ENCODE data around the gene CYP2R1. TPM values are rescaled to one million over a fixed set of nuclear protein-coding genes. Genes with fewer than 3 reads are reported as not detected.

Gene CYP2R1
- total and polyA plus RNA-seq, 2 experiments from 2014 or later, result 11.8 to 16.4 TPM

- no peaks in the 10 kb centered on the region for H3F3A ChIP-seq (replicated peaks; ENCODE audit: low read depth)
Observed at GRCh38 chr11:14842002-14842401, 50.0 kb downstream of the CYP2R1 start.

More at GRCh38 chr11:14842002-14842401, 50.0 kb downstream of the CYP2R1 start:
- no peak for DNase-seq (ENCODE audit: low spot score)
- Histone ChIP-seq H3K79me2 (replicated peaks; ENCODE audit: insufficient read depth) (no peaks in the 10 kb centered on the region), H3K4me1 (ENCODE audit: insufficient read depth) (no peaks in the 10 kb centered on the region), H2AFZ (no peak overlapping the region), H3K27ac (ENCODE audit: low read depth) (no peak overlapping the region), H3K4me3 (no peak overlapping the region), H3K27me3 (ENCODE audit: insufficient read depth) (no peaks in the 10 kb centered on the region), H3K36me3 (ENCODE audit: insufficient read depth) (no peaks in the 10 kb centered on the region; the same call in 1 of the 2 replicates), H4K20me1 (replicated peaks; ENCODE audit: insufficient read depth) (no peaks in the 10 kb centered on the region), H3K9me2 (ENCODE audit: insufficient read depth) (no peaks in the 10 kb centered on the region), H3K4me2 (no peak overlapping the region)
- Mint-ChIP-seq H3K27ac (no peak overlapping the region), H3K4me1 (no peaks in the 10 kb centered on the region), H3K9me3 (peaks cover 13% of the 10 kb centered on the region; the same call in 2 of the 3 replicates), H3K36me3 (ENCODE audit: low read depth) (peaks cover 24% of the 10 kb centered on the region), H3K27me3 (ENCODE audit: insufficient read depth, low read depth, poor library complexity) (no peaks in the 10 kb centered on the region), H3K4me3 (no peak overlapping the region)
- TF ChIP-seq CREB1 (CRISPR knock-in tag; IDR thresholded peaks at IDR 0.05; ENCODE audit: low read depth) (no peak), ETS1 (IDR thresholded peaks at IDR 0.05) (no peak), NANOG (IDR thresholded peaks at IDR 0.05; ENCODE audit: borderline replicate concordance) (no peak), STAT1 (IDR thresholded peaks at IDR 0.05; ENCODE audit: unreplicated experiment) (no peak), REST (IDR thresholded peaks at IDR 0.05; ENCODE audit: unreplicated experiment) (no peak), ZNF462 (CRISPR knock-in tag; IDR thresholded peaks at IDR 0.05) (no peak), POLR2AphosphoS5 (IDR thresholded peaks at IDR 0.05; ENCODE audit: low read depth) (no peak), EZH2phosphoT487 (IDR thresholded peaks at IDR 0.05; ENCODE audit: unreplicated experiment) (no peak), EZH2 (IDR thresholded peaks at IDR 0.05; ENCODE audit: low read depth, unreplicated experiment) (no peak), CTCF (conservative IDR thresholded peaks at IDR 0.05; ENCODE audit: low read depth in 2 of 2) (no peak), JUNB (IDR thresholded peaks at IDR 0.05; ENCODE audit: unreplicated experiment) (no peak), ZNF114 (CRISPR knock-in tag; IDR thresholded peaks at IDR 0.05) (no peak), ZNF331 (CRISPR knock-in tag; IDR thresholded peaks at IDR 0.05; ENCODE audit: low read depth) (no peak)
- no peak for ATAC-seq
